Trophoblast cell (in vitro differentiated cells and primary cell): ENCODE measurements around the gene TUBA1B. TPM values are rescaled to one million over a fixed set of nuclear protein-coding genes. Genes with fewer than 3 reads are reported as not detected.
A peak's percentile ranks its signal among the peaks of the same experiment; 100 is the strongest.

Source experiments
- DNase-seq, 2 donors: peaks; one replicate each; pipeline ENCODE4 v3.0.0-alpha.2; 2016
- H2AFZ ChIP-seq: 2 replicates; pipeline ENCODE4 v1.6.1; 2013; ENCODE audit warnings: low read length, moderate library complexity, mild to moderate bottlenecking; ENCODE audit not compliant: insufficient read depth, poor library complexity
- H2AK5ac ChIP-seq: 2 replicates; pipeline ENCODE4 v1.6.1; 2013; ENCODE audit warnings: mild to moderate bottlenecking, low read length
- H2BK120ac ChIP-seq: 2 replicates; pipeline ENCODE4 v1.6.1; 2013; ENCODE audit warnings: low read length, mild to moderate bottlenecking, moderate library complexity; ENCODE audit not compliant: insufficient read depth, poor library complexity
- H2BK12ac ChIP-seq: 2 replicates; pipeline ENCODE4 v1.6.1; 2013; ENCODE audit warnings: mild to moderate bottlenecking, low read length, moderate library complexity
- H2BK5ac ChIP-seq: 2 replicates; pipeline ENCODE4 v1.6.1; 2013; ENCODE audit warnings: low read length, low read depth, moderate library complexity, mild to moderate bottlenecking; ENCODE audit not compliant: poor library complexity
- H3K14ac ChIP-seq: 2 replicates; pipeline ENCODE4 v1.6.1; 2013; ENCODE audit warnings: mild to moderate bottlenecking, low read length
- H3K18ac ChIP-seq: 2 replicates; pipeline ENCODE4 v1.6.1; 2013; ENCODE audit warnings: mild to moderate bottlenecking, low read length
- H3K23ac ChIP-seq: 2 replicates; pipeline ENCODE4 v1.6.1; 2013; ENCODE audit warnings: low read length
- H3K27ac ChIP-seq: 2 replicates; pipeline ENCODE4 v1.5.1; 2013; ENCODE audit warnings: low read depth, mild to moderate bottlenecking, inconsistent platforms, low read length, moderate library complexity
- H3K27me3 ChIP-seq: 2 replicates; pipeline ENCODE4 v1.6.1; 2013; ENCODE audit warnings: inconsistent platforms, mild to moderate bottlenecking, low read length, moderate library complexity; ENCODE audit not compliant: insufficient read depth
- H3K36me3 ChIP-seq, 2 experiments: 1 replicate in 1 of 2; 2 replicates in 1 of 2; pipeline ENCODE4 v1.6.1; 2013; ENCODE audit warnings: low read length in 2 of 2, mild to moderate bottlenecking in 2 of 2, moderate library complexity in 1 of 2; ENCODE audit not compliant: insufficient read depth in 2 of 2, control insufficient read depth in 1 of 2
- H3K4ac ChIP-seq: 2 replicates; pipeline ENCODE4 v1.6.1; 2013; ENCODE audit warnings: low read depth, mild to moderate bottlenecking, low read length, moderate library complexity
- H3K4me1 ChIP-seq, 2 experiments: 1 replicate in 1 of 2; 2 replicates in 1 of 2; pipeline ENCODE4 v1.6.1; 2013; ENCODE audit warnings: low read length in 2 of 2, mild to moderate bottlenecking in 2 of 2, moderate library complexity in 1 of 2; ENCODE audit not compliant: insufficient read depth in 2 of 2, control insufficient read depth in 1 of 2
- H3K4me2 ChIP-seq: 2 replicates; pipeline ENCODE4 v1.6.1; 2013; ENCODE audit warnings: inconsistent platforms, mild to moderate bottlenecking, low read length, moderate library complexity
- H3K4me3 ChIP-seq: 2 replicates; pipeline ENCODE4 v1.5.1; 2013; ENCODE audit warnings: mild to moderate bottlenecking, low read depth, low read length, inconsistent platforms
- H3K79me1 ChIP-seq: one replicate; pipeline ENCODE4 v1.6.1; 2013; ENCODE audit warnings: low read length
- H3K79me2 ChIP-seq: 2 replicates; pipeline ENCODE4 v1.6.1; 2013; ENCODE audit warnings: low read length, mild to moderate bottlenecking; ENCODE audit not compliant: control insufficient read depth, insufficient read depth, poor library complexity
- H3K9ac ChIP-seq: 2 replicates; pipeline ENCODE4 v1.6.1; 2013; ENCODE audit warnings: mild to moderate bottlenecking, low read length
- H3K9me3 ChIP-seq: 2 replicates; pipeline ENCODE4 v1.6.1; 2013; ENCODE audit warnings: low read depth, mild to moderate bottlenecking, control low read depth, inconsistent platforms, low read length; ENCODE audit not compliant: insufficient read depth
- H4K12ac ChIP-seq: 2 replicates; pipeline ENCODE4 v1.6.1; 2013; ENCODE audit warnings: low read depth, mild to moderate bottlenecking, low read length, moderate library complexity
- H4K8ac ChIP-seq: 2 replicates; pipeline ENCODE4 v1.6.1; 2013; ENCODE audit warnings: low read depth, mild to moderate bottlenecking, low read length, moderate library complexity
- H4K91ac ChIP-seq: one replicate; pipeline ENCODE4 v1.6.1; 2013; ENCODE audit warnings: low read depth, mild to moderate bottlenecking, low read length, moderate library complexity
- WGBS: extraction: QIAGEN DNeasy Blood & Tissue Kit; methylation state at CpG from one replicate; pipeline ENCODE4 v1.1.7; 2013; ENCODE audit warnings: missing lambda C conversion rate; ENCODE audit not compliant: insufficient read length, insufficient coverage; ENCODE audit errors: extremely low coverage; 5-methylcytosine and 5-hydroxymethylcytosine counted together
- polyA plus RNA-seq: library from polyadenylated mRNA; stranded (reverse); fragments of 200-250 nt; gene quantifications from 2 replicates; pipeline ENCODE4 v1.2.3, GENCODE V29; 2013

TUBA1B gene
- polyA plus RNA-seq = 1,793 and 1,895 TPM in 2 replicates

DNA sequence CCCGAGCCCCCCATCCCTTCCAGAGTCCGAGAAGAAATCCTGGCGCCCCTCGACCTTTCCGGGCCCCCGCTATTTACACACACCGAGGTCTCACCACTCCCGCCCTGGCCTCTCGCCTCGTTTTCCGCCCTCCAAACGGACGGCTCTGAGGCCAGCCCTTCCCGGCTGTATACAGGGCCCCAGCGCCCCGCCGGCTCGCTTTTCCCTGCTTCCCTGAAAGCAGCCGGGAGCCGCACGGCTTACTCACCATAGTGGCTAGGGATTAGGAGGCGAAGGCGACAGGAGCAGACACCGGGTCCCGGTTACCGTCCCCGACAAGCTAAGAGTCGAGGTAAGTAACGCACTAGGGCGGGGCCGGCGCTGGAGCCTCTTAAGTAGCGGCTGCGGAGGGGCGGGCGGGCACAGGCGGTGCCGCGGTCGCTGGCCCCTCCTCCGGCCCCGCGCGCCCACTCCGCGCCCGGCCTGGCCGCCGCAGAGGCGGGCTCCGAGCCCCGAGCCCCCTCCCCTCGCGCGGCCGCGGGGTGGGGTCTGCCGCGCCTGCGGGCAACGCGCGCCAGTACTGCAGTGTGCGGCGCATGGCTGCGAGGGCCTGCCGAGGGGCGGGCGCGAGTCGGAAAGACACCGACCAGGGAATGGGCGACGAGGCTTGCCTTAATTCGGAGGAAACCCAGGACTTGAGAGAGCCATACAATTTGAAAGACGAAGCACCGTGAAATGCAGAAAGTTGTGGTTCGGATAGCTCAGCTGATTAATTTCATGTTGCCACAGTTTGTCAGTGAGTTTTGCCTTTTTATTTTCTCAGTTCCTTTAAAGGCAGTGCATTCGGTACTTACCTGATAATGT lies at the start of gene TUBA1B:
TSS of gene TUBA1B (minus strand) at position 345 of the 843 bp plus-strand sequence. CDS start at position 250, 95 bp downstream.
- Histone ChIP-seq H3K23ac (no peak within 1 kb of the TSS), H3K18ac (peak within 1 kb of the TSS; percentile 95), H3K4me3 (peak within 1 kb of the TSS; percentile 99), H3K79me2 (peaks cover 8% of the 10 kb centered on the region), H3K4me1 (peaks cover 4 to 5% of the 10 kb centered on the region in 2 experiments), H3K27ac (peak within 1 kb of the TSS; percentile 89), H3K4ac (peak within 1 kb of the TSS; percentile 96), H4K8ac (peak within 1 kb of the TSS; percentile 93), H3K36me3 (peaks cover 22 to 28% of the 10 kb centered on the region in 2 experiments), H4K12ac (peak within 1 kb of the TSS; percentile 88), H2AK5ac (peak within 1 kb of the TSS; percentile 92), H2AFZ (peak within 1 kb of the TSS; percentile 77), H4K91ac (peak within 1 kb of the TSS; percentile 98), H3K14ac (peak within 1 kb of the TSS; percentile 99), H2BK5ac (peak within 1 kb of the TSS; percentile 93), H2BK12ac (no peak within 1 kb of the TSS), H3K79me1 (peaks cover 8% of the 10 kb centered on the region), H3K4me2 (peak within 1 kb of the TSS; percentile 80), H3K27me3 (no peaks in the 10 kb centered on the region), H3K9me3 (peaks cover 3% of the 10 kb centered on the region), H3K9ac (peak within 1 kb of the TSS; percentile 99), H2BK120ac (peak within 1 kb of the TSS; percentile 84)
- DNase-seq = peak; percentile 86 to 92
- WGBS = no CpG with 5 or more reads among the region's 79 CpGs

- Histone ChIP-seq H3K14ac (no peak overlapping the region), H3K4me3 (no peak overlapping the region)
- WGBS = no CpG with 5 or more reads among the region's 5 CpGs
These were observed 43.0 kb upstream of the TUBA1B start for GRCh38 chr12:49174218-49174617.

DNA sequence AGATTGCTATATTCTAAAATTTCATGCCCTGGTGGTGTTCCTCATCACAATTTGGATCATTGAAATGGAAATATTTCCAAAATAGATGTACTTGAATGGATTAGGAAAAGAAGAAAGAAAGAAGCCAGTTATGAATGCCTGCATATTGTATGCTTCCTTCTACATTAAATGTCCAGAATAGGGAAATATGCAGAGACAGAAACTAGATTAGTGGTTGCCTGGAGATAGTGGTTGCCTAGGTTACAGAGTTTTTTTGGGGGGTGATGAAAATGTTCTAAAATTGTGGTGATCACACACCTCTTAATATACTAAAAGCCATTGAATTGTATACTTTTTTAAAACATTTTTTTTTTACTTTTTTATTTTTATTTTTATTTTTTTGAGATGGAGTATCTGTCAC lies 39.7 kb upstream of the TUBA1B start:
- H3K4me3 ChIP-seq = no peak overlapping the region
- H3K79me1 ChIP-seq = no peaks in the 10 kb centered on the region
- no peak overlapping the region for H3K18ac ChIP-seq
- no peak overlapping the region for H3K23ac ChIP-seq
- no peak overlapping the region for H3K9ac ChIP-seq
- no peak overlapping the region for H3K4me2 ChIP-seq
- H4K91ac ChIP-seq = no peak overlapping the region
- H3K9me3 ChIP-seq = no peaks in the 10 kb centered on the region
- H3K27ac ChIP-seq = no peak overlapping the region
- H2BK120ac ChIP-seq = no peak overlapping the region
- H3K14ac ChIP-seq = no peak overlapping the region
- no peak overlapping the region for H3K4ac ChIP-seq
- no peak overlapping the region for H4K8ac ChIP-seq
- no peak overlapping the region for H2BK5ac ChIP-seq
- no peaks in the 10 kb centered on the region for H3K27me3 ChIP-seq
- no peaks in the 10 kb centered on the region for H3K4me1 ChIP-seq
- no peak overlapping the region for H2BK12ac ChIP-seq
- H3K79me2 ChIP-seq = no peaks in the 10 kb centered on the region
- H2AFZ ChIP-seq = no peak overlapping the region
- H4K12ac ChIP-seq = no peak overlapping the region
- no peak for DNase-seq
- no peaks in the 10 kb centered on the region for H3K36me3 ChIP-seq
- no peak overlapping the region for H2AK5ac ChIP-seq

More at GRCh38 chr12:49174218-49174617, 43.0 kb upstream of the TUBA1B start:
- Histone ChIP-seq H3K79me1 (no peaks in the 10 kb centered on the region), H3K4ac (no peak overlapping the region), H3K79me2 (no peaks in the 10 kb centered on the region), H4K91ac (no peak overlapping the region), H3K23ac (no peak overlapping the region), H3K4me1 (no peaks in the 10 kb centered on the region), H2BK120ac (no peak overlapping the region), H3K9ac (no peak overlapping the region), H2AK5ac (no peak overlapping the region), H4K12ac (no peak overlapping the region), H3K36me3 (no peaks in the 10 kb centered on the region), H3K27ac (no peak overlapping the region), H3K18ac (no peak overlapping the region), H3K9me3 (no peaks in the 10 kb centered on the region), H4K8ac (no peak overlapping the region), H2AFZ (no peak overlapping the region), H2BK12ac (no peak overlapping the region), H3K27me3 (no peaks in the 10 kb centered on the region), H3K4me2 (no peak overlapping the region), H2BK5ac (no peak overlapping the region)
- no peak for DNase-seq

- Histone ChIP-seq H3K23ac (no peak overlapping the region), H3K9me3 (no peaks in the 10 kb centered on the region), H4K12ac (no peak overlapping the region), H3K27me3 (no peaks in the 10 kb centered on the region), H3K4ac (no peak overlapping the region), H2BK12ac (no peak overlapping the region), H3K79me1 (no peaks in the 10 kb centered on the region), H3K4me2 (no peak overlapping the region), H3K36me3 (no peaks in the 10 kb centered on the region), H4K91ac (no peak overlapping the region), H3K79me2 (no peaks in the 10 kb centered on the region), H2BK5ac (no peak overlapping the region), H3K27ac (no peak overlapping the region), H4K8ac (no peak overlapping the region), H3K18ac (no peak overlapping the region), H3K4me1 (no peaks in the 10 kb centered on the region), H2AK5ac (no peak overlapping the region), H3K14ac (no peak overlapping the region), H3K9ac (no peak overlapping the region), H2BK120ac (no peak overlapping the region), H3K4me3 (no peak overlapping the region), H2AFZ (no peak overlapping the region)
- WGBS = no CpG with 5 or more reads among the region's 2 CpGs
- DNase-seq = no peak
These were observed 33.9 kb upstream of the TUBA1B start for GRCh38 chr12:49165114-49165513.
